ENCODE results near the gene NKX2-1. TPM values are rescaled to one million over a fixed set of nuclear protein-coding genes. Genes with fewer than 3 reads are reported as not detected.

NKX2-1 gene
- total RNA-seq, 1 donor from 2014 or later = not detected

DNA sequence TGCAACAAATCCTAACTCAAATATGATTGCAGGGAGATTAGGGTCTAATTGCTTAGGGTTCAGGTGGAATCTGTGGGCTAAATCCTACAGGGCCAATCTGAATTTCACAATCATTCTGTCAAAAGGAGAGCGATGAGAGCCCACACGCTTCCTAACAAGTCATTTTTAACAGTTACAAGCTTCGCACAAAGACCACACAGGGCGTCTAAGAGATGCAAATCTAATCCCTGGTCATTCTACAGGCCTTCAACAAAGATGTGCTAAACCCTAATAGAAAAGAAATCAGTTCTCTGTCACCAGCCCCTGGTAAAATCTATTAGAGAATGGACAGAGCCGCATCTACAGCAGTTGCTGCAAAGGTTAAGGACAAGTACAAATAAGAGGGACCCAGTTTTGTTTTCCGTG is 15.3 kb downstream of the NKX2-1 start:
- TF ChIP-seq, protein P1, sequence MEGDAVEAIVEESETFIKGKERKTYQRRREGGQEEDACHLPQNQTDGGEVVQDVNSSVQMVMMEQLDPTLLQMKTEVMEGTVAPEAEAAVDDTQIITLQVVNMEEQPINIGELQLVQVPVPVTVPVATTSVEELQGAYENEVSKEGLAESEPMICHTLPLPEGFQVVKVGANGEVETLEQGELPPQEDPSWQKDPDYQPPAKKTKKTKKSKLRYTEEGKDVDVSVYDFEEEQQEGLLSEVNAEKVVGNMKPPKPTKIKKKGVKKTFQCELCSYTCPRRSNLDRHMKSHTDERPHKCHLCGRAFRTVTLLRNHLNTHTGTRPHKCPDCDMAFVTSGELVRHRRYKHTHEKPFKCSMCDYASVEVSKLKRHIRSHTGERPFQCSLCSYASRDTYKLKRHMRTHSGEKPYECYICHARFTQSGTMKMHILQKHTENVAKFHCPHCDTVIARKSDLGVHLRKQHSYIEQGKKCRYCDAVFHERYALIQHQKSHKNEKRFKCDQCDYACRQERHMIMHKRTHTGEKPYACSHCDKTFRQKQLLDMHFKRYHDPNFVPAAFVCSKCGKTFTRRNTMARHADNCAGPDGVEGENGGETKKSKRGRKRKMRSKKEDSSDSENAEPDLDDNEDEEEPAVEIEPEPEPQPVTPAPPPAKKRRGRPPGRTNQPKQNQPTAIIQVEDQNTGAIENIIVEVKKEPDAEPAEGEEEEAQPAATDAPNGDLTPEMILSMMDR (IDR thresholded peaks at IDR 0.05; ENCODE audit: insufficient read depth, low read depth, low read length) = no peak
- TF ChIP-seq EZH2 (IDR thresholded peaks at IDR 0.05; ENCODE audit: insufficient read depth, low read length) = no peak
- Histone ChIP-seq H3K4me3 (ENCODE audit: insufficient read depth, low read depth, low read length) (no peak overlapping the region), H3K27ac (ENCODE audit: low read depth, low read length) (no peak overlapping the region), H2AFZ (ENCODE audit: low read depth, low read length) (no peak overlapping the region), H3K9ac (ENCODE audit: low read length) (no peak overlapping the region), H3K27me3 (ENCODE audit: insufficient read depth, low read length) (peaks cover 76% of the 10 kb centered on the region), H3K9me3 (ENCODE audit: insufficient read depth, low read depth, low read length) (peaks cover 5% of the 10 kb centered on the region), H3K4me2 (ENCODE audit: low read length) (peak overlapping the region; percentile 41), H3K4me1 (ENCODE audit: insufficient read depth, low read length) (no peaks in the 10 kb centered on the region), H4K20me1 (ENCODE audit: insufficient read depth, low read length) (peaks cover 3% of the 10 kb centered on the region), H3K79me2 (ENCODE audit: insufficient read depth, low read length) (no peaks in the 10 kb centered on the region), H3K36me3 (ENCODE audit: insufficient read depth, low read length) (no peaks in the 10 kb centered on the region)
- FAIRE-seq (no peak), DNase-seq (ENCODE audit: low read depth) (no peak)
- Mint-ChIP-seq H3K27me3 (ENCODE audit: low read depth, unreplicated experiment) (peaks cover 82% of the 10 kb centered on the region), H3K9me3 (ENCODE audit: unreplicated experiment) (peaks cover 11% of the 10 kb centered on the region), H3K4me1 (ENCODE audit: low read depth, unreplicated experiment) (no peaks in the 10 kb centered on the region), H3K36me3 (ENCODE audit: low read depth, unreplicated experiment) (no peaks in the 10 kb centered on the region), H3K4me3 (ENCODE audit: unreplicated experiment) (peak overlapping the region; percentile 51), H3K27ac (ENCODE audit: unreplicated experiment) (no peak overlapping the region)

DNA sequence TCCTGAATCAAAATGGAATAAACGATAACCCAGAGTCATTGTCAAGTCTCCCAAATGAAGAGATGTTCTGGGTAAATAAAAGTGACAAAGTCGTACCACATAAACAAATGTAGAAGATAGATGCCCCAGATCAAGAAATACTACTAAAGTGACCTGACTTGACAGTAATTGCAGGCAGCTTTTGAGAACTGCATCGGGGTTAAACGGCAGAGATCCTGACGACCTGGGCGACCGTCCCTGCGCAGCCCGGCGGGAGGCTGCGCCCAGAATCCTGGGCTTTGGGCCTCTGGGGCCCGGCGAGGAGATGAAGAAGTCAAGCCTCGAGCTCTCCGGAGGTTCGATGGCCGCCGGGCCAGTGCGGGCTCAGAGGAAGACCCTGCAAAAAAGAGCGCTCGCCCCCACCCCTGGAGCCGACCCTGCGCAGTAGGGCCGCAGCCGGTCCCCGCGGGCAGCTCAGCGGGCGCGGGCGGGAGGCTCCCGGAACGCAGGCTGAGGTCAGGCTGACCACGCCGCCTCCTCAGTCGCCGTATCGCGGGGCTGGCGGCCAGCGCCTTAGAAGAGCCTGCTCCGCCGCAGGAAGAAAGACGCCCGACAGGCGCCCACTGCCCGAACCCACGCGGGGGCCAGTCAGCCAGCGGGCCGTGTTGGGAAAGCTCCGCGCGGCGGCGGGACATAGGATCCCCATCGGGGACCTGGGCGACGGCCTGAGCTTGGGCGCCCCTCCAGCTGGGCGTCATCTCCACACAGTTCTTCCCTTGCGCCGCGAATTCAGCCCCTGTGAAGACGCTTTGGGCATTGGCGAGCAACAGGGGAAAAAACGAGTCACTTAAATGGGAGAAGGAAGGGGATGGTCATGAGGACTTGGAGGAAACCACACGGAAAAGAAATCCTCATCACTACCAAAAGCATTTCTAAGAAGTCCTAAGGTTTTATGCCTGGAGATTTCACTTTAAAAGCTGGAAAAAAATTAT is 16.0 kb downstream of the NKX2-1 start:
- Histone ChIP-seq H2AFZ (ENCODE audit: low read depth, low read length) (peak overlapping the region; percentile 10), H3K4me3 (ENCODE audit: insufficient read depth, low read depth, low read length) (no peak overlapping the region), H3K27ac (ENCODE audit: low read depth, low read length) (no peak overlapping the region), H4K20me1 (ENCODE audit: insufficient read depth, low read length) (no peaks in the 10 kb centered on the region), H3K79me2 (ENCODE audit: insufficient read depth, low read length) (no peaks in the 10 kb centered on the region), H3K27me3 (ENCODE audit: insufficient read depth, low read length) (peaks cover 70% of the 10 kb centered on the region), H3K4me1 (ENCODE audit: insufficient read depth, low read length) (no peaks in the 10 kb centered on the region), H3K4me2 (ENCODE audit: low read length) (peak overlapping the region; percentile 41), H3K9ac (ENCODE audit: low read length) (no peak overlapping the region), H3K36me3 (ENCODE audit: insufficient read depth, low read length) (no peaks in the 10 kb centered on the region), H3K9me3 (ENCODE audit: insufficient read depth, low read depth, low read length) (no peaks in the 10 kb centered on the region)
- no peaks in the 10 kb centered on the region for H3K36me3 Mint-ChIP-seq (ENCODE audit: low read depth, unreplicated experiment)
- H3K4me3 Mint-ChIP-seq (ENCODE audit: unreplicated experiment) = peak overlapping the region; percentile 51
- H3K9me3 Mint-ChIP-seq (ENCODE audit: unreplicated experiment) = peaks cover 10% of the 10 kb centered on the region
- peak; percentile 73 for TF ChIP-seq EZH2 (IDR thresholded peaks at IDR 0.05; ENCODE audit: insufficient read depth, low read length)
- TF ChIP-seq, protein P1 (IDR thresholded peaks at IDR 0.05; ENCODE audit: insufficient read depth, low read depth, low read length) = no peak
- peak overlapping the region; percentile 42 for H3K27ac Mint-ChIP-seq (ENCODE audit: unreplicated experiment)
- FAIRE-seq (no peak), DNase-seq (ENCODE audit: low read depth) (no peak)
- peaks cover 77% of the 10 kb centered on the region for H3K27me3 Mint-ChIP-seq (ENCODE audit: low read depth, unreplicated experiment)
- H3K4me1 Mint-ChIP-seq (ENCODE audit: low read depth, unreplicated experiment) = no peaks in the 10 kb centered on the region

All from astrocyte (in vitro differentiated cells and primary cell).